ENCODE results near the gene CORO7.

Gene CORO7

DNA sequence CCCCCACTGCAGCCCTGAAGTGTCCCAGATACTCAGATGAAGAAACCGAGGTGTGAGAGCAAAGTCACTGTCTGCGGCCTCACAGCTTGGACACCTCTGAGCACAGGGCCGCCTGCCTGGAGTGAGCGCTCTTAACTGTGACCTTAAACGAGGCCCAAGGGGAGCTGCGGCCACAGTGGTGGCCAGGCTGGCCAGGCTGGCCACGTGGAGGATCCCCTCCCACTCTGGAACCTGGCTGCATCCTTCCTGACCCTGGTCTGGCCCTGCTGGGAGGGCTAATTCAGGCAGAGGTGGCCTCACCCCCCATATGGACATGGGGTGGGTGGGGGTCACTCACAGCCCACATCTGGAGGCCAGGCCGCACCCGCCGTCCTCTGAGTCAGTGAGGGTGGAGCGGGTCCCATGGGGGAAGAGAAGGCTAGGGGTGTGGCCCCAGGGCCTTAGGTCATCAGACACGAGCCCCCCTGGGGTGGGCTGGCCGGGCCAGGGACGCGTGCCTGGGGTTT, 38.2 kb downstream of the CORO7 start:
- Histone ChIP-seq H3K27ac (ENCODE audit: low read depth, low read length) (peak overlapping the region; percentile 20), H3K4me1 (ENCODE audit: insufficient read depth, low read length) (peaks cover 47% of the 10 kb centered on the region), H3K36me3 (ENCODE audit: insufficient read depth, low read length) (no peaks in the 10 kb centered on the region), H3K9ac (ENCODE audit: low read length) (no peak overlapping the region), H3K9me3 (ENCODE audit: low read length) (no peaks in the 10 kb centered on the region), H3K4me3 (ENCODE audit: low read depth in 1 of 2, low read length in 2 of 2) (no peak overlapping the region), H3K27me3 (ENCODE audit: control insufficient read depth in 1 of 2, insufficient read depth in 2 of 2, low read length in 2 of 2) (no peaks in the 10 kb centered on the region)

DNA sequence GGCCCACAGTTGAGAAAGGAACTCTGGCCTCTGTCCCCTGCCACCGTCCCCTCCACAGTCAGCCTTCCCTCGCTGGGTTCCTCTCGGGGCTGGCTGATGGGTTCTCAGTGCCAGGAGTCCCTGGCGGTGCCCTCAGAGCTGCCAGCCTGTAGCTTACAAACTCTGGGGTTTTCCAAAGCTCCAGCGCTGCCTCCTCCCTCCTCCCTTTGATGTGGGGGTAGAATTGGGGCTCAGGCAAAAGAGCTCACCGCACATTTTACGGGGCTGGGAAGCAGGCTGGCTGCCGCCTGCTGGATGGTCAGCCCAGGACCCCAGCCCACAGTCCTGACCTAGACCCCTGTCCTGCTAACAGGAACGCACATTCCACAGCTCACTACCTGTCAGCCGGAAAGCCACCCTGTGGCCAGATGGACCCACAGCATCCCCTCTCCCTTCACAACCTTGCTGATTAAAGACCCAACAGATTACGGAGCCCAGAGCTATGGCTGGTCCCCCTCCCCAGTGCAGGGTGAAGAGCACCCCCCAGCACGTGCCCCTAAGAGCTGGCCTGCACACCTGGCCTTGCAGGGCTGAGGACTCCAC, 38.7 kb downstream of the CORO7 start:
- no peak overlapping the region for H3K4me3 ChIP-seq (ENCODE audit: low read depth in 1 of 2, low read length in 2 of 2)
- no peaks in the 10 kb centered on the region for H3K27me3 ChIP-seq (ENCODE audit: control insufficient read depth in 1 of 2, insufficient read depth in 2 of 2, low read length in 2 of 2)
- no peaks in the 10 kb centered on the region for H3K9me3 ChIP-seq (ENCODE audit: low read length)
- H3K9ac ChIP-seq (ENCODE audit: low read length) = no peak overlapping the region
- peak overlapping the region; percentile 63 for H3K27ac ChIP-seq (ENCODE audit: low read depth, low read length)
- peaks cover 53% of the 10 kb centered on the region for H3K4me1 ChIP-seq (ENCODE audit: insufficient read depth, low read length)
- H3K36me3 ChIP-seq (ENCODE audit: insufficient read depth, low read length) = no peaks in the 10 kb centered on the region

DNA sequence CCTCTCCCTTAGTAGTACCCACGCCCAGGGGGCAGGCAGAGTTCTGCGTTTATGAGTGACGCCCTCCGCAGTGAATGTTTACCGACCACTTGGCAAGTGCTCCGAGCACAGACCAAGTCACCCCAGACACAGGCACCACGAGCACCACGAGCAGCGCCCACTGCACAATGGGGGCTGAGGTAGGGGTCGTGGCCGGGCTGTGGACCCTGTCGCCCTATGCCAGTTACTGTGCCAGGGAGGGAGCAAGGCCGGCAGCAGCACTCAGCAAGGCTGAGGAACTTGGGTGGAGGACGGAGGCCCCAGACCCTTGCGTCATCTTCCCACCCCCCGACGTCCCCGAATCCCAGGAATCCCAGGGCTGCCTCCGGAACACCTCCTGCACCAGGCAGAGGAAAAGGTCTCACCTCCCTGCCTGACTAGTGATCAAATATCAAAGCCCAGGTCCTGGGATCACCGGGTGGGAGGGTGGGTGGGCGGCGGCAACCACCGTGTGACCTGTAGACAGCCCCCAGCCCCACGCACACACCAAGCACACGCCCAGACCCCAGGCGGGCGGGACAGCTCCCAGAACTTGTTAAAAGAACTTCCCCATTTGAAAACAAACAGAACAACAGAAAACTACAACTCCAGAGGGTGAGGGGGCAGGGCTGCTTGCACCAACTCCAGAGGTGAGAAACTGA, 39.4 kb downstream of the CORO7 start:
- Histone ChIP-seq H3K36me3 (ENCODE audit: insufficient read depth, low read length) (no peaks in the 10 kb centered on the region), H3K9ac (ENCODE audit: low read length) (no peak overlapping the region), H3K4me1 (ENCODE audit: insufficient read depth, low read length) (peaks cover 58% of the 10 kb centered on the region), H3K27ac (ENCODE audit: low read depth, low read length) (peak overlapping the region; percentile 73), H3K9me3 (ENCODE audit: low read length) (no peaks in the 10 kb centered on the region), H3K27me3 (ENCODE audit: control insufficient read depth in 1 of 2, insufficient read depth in 2 of 2, low read length in 2 of 2) (no peaks in the 10 kb centered on the region), H3K4me3 (ENCODE audit: low read depth in 1 of 2, low read length in 2 of 2) (no peak overlapping the region)

DNA sequence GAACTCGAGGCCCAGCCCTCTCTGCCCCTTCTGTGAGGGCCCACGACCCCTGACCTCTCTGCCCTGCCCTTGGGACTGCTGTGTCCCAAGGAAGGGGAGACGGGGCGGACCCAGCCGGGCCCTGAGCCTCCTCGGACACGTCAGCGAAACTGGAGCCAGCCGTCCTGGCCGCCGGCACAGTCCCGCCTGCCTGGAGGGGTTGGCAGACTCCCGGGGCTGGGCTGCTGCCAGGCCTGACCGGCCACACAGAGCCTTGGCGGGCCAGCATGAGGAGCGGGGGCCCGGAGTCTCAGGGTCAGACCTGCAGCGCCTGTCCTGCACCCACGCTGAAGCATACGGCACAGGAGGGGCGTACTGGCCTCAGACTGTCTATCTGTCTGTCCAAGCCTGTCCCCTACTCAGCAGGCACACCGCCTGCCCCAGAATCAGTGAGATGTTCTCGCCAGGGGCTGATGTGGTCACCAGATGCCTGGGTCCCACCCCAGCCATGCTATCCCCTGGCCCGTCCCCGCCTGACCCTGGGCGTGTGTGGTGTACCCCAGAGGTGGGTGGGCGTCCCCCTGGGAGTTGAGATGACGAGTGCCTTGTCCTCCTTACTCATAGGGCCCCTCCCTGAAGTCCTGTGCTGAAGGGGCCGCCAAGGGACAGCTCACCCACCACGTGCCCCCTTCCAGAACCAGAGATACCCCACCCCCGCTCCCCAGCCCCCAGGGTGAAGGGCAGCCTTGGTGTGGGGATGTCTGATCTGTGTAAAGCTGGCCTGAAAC, 40.1 kb downstream of the CORO7 start:
- Histone ChIP-seq H3K27ac (ENCODE audit: low read depth, low read length) (peak overlapping the region; percentile 73), H3K36me3 (ENCODE audit: insufficient read depth, low read length) (no peaks in the 10 kb centered on the region), H3K9ac (ENCODE audit: low read length) (no peak overlapping the region), H3K27me3 (ENCODE audit: control insufficient read depth in 1 of 2, insufficient read depth in 2 of 2, low read length in 2 of 2) (no peaks in the 10 kb centered on the region), H3K4me1 (ENCODE audit: insufficient read depth, low read length) (peaks cover 58% of the 10 kb centered on the region), H3K9me3 (ENCODE audit: low read length) (no peaks in the 10 kb centered on the region), H3K4me3 (ENCODE audit: low read depth in 1 of 2, low read length in 2 of 2) (peak overlapping the region; percentile 7 to 41)

DNA sequence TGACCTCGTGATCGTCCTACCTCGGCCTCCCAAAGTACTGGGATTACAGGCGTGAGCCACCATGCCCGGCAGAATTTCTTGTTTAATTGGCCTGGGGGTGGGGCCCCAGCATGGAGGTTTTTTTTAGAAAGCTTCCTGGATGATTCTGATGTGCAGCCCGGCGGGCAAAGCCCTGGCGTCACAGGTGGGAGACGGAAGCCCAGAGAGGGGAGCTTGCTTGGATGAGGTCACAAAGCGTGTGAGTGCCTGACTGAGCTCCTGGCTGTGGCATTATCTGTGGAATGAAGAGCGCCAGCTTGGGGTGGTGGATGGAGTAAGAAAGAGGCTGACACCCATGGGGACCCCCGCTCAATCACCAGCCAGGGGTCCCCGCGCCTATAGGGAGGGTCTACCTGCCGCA, 40.7 kb downstream of the CORO7 start:
- Histone ChIP-seq H3K9ac (ENCODE audit: low read length) (no peak overlapping the region), H3K9me3 (ENCODE audit: low read length) (no peaks in the 10 kb centered on the region), H3K27ac (ENCODE audit: low read depth, low read length) (peak overlapping the region; percentile 73), H3K36me3 (ENCODE audit: insufficient read depth, low read length) (no peaks in the 10 kb centered on the region), H3K4me3 (ENCODE audit: low read depth in 1 of 2, low read length in 2 of 2) (peak overlapping the region in 1 of 2 donors; percentile 14), H3K27me3 (ENCODE audit: control insufficient read depth in 1 of 2, insufficient read depth in 2 of 2, low read length in 2 of 2) (no peaks in the 10 kb centered on the region), H3K4me1 (ENCODE audit: insufficient read depth, low read length) (peaks cover 63% of the 10 kb centered on the region)

DNA sequence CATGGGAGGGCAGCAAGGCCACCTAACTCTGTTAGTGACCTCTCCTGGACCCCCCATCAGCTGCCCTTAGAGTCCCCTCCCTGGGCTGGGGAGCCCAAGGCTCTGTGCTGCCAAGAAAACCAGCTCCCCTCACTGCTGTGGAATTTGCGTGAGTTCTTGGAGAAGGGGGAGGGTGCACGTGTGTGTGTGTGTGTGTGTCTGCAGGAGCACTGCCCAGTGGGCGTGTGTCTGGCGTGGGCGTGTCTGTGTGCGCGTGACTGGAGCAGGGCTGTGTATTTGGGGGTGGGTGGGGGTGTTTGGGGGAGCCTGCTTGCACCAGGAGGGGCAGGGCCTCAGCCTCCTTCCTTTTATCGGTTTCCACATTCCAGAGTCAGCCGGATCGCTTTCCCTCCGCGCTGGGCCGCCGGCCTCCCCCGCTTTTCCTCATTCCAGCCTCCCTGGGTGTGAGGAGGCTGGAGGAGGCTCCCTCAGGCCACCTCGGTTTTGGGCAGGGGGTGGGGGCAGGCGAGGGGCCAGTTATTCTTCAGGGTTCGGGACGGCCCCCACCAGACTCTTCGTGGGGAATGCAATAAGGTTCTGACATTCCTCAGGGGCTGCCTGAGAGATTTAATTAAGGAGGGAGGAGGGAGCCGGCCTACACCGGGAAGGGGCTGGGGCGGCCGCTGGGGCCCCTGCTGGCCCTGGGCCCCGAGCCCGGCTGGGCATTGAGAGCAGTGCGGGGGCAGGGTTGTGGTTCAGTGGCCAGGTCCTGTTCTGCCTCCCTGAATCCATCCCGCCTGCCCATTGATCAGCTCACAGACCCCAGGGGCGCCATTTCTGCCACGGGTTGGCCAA, 42.3 kb downstream of the CORO7 start:
- Histone ChIP-seq H3K9ac (ENCODE audit: low read length) (peak overlapping the region; percentile 59), H3K4me1 (ENCODE audit: insufficient read depth, low read length) (peaks cover 59% of the 10 kb centered on the region), H3K27ac (ENCODE audit: low read depth, low read length) (peak overlapping the region; percentile 90)

DNA sequence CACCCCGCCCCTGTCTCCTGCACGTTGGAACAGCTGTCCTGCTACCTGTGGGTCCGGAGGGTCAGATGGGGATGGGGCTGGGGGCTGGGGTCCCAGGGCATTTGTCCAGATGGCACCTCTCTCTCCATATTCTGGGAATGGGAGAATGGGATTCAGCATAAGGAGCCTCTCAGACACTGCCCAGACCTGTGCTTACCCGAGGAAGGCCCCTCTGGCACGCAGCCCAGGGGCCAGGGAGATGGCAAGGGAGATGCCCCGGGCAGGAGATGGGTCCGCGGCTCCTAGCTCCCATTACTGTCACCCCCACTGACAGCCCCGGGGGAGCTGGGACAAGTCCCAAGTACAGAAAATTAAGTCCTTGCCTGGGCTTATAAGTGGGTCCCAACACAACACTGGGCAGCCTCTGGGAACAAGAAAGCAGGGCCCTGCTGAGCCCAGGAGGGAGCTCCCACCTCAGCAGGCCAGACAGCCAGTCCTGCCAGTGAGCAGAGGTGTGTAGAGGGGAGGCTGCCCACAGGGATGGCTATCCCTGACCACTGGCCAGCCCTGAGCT, 43.0 kb downstream of the CORO7 start:
- Histone ChIP-seq H3K9me3 (ENCODE audit: low read length) (no peaks in the 10 kb centered on the region), H3K36me3 (ENCODE audit: insufficient read depth, low read length) (no peaks in the 10 kb centered on the region)

More for the DNA sequence above, 42.3 kb downstream of the CORO7 start:
- H3K36me3 ChIP-seq (ENCODE audit: insufficient read depth, low read length) = no peaks in the 10 kb centered on the region
- H3K4me3 ChIP-seq (ENCODE audit: low read depth in 1 of 2, low read length in 2 of 2) = peak overlapping the region; percentile 21 to 62
- H3K27me3 ChIP-seq (ENCODE audit: control insufficient read depth in 1 of 2, insufficient read depth in 2 of 2, low read length in 2 of 2) = no peaks in the 10 kb centered on the region
- H3K9me3 ChIP-seq (ENCODE audit: low read length) = no peaks in the 10 kb centered on the region

DNA sequence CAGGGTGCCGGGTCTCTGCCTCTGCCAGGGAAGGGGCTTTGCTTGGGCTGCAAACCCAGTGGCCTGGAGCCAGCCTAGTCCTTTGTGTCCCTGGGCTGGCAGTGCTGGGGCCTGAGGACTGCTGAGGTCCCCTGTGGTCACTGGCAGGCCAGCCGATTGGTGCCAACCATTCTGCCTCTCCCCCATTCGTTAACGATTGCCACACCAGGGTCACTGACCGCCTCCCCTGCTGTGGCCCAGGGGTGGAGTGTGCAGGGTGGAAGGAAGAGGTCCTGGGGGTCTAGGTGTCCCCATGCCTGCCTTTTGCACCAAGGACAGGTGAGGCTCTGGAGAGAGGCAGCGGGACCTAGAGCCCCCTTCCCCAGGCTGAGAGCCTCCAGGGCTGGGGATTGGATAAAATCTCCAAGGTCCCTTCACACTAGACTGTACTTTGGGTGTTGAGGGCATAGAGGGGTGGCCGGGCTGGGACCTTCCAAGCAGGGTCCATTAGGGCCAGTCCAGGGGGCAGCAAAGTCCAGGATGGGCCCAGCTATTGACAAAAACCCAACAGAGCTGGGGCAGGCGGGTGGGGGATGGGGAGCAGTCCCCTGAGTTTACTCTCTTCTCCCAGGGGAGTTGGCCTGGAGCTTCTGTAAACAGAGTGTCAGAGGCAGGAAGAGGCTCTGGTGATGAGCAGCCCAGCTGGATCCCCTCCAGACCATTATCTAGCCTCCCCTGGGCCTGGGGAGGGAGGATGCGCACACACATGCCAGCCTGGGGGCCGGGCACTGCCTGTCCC, 43.6 kb downstream of the CORO7 start:
- Histone ChIP-seq H3K36me3 (ENCODE audit: insufficient read depth, low read length) (no peaks in the 10 kb centered on the region), H3K4me1 (ENCODE audit: insufficient read depth, low read length) (peaks cover 58% of the 10 kb centered on the region), H3K9ac (ENCODE audit: low read length) (peak overlapping the region; percentile 38), H3K9me3 (ENCODE audit: low read length) (no peaks in the 10 kb centered on the region), H3K4me3 (ENCODE audit: low read depth in 1 of 2, low read length in 2 of 2) (peak overlapping the region; percentile 40 to 62), H3K27ac (ENCODE audit: low read depth, low read length) (peak overlapping the region; percentile 90), H3K27me3 (ENCODE audit: control insufficient read depth in 1 of 2, insufficient read depth in 2 of 2, low read length in 2 of 2) (no peaks in the 10 kb centered on the region)

More for the DNA sequence above, 43.0 kb downstream of the CORO7 start:
- peak overlapping the region; percentile 59 for H3K9ac ChIP-seq (ENCODE audit: low read length)
- H3K27me3 ChIP-seq (ENCODE audit: control insufficient read depth in 1 of 2, insufficient read depth in 2 of 2, low read length in 2 of 2) = no peaks in the 10 kb centered on the region
- H3K4me1 ChIP-seq (ENCODE audit: insufficient read depth, low read length) = peaks cover 59% of the 10 kb centered on the region
- H3K27ac ChIP-seq (ENCODE audit: low read depth, low read length) = peak overlapping the region; percentile 90
- peak overlapping the region; percentile 21 to 62 for H3K4me3 ChIP-seq (ENCODE audit: low read depth in 1 of 2, low read length in 2 of 2)

DNA sequence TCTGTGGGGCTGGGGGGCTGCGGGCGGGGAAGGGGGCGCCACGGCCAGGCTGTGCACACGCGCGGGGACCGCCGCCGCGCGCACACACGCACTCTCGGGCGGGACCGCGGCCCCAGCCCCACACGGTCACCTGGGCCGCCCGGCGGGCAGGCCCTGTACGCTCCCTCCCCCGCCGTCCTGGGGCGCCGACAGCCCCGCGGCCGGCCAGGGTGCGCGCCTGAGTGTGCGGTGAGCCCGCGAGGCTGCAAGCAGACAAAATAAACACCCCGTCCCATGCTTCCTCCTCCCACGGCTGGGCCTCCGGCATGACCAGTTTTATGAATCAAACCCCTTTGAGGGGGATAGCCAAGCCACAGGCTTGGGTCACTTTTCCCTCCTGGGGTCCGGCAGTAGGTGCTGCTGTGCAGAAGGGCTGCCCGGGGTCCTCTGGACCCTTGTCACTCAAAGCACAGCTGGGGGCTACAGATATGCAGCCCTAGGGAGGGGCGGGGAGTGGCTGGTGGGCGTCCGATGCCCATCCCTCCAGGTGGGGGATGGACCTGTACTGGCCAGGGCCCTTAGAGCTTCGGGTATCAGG, 44.3 kb downstream of the CORO7 start:
- H3K36me3 ChIP-seq (ENCODE audit: insufficient read depth, low read length) = no peaks in the 10 kb centered on the region
- H3K4me3 ChIP-seq (ENCODE audit: low read depth in 1 of 2, low read length in 2 of 2) = peak overlapping the region; percentile 40 to 62
- H3K27me3 ChIP-seq (ENCODE audit: control insufficient read depth in 1 of 2, insufficient read depth in 2 of 2, low read length in 2 of 2) = no peaks in the 10 kb centered on the region
- peak overlapping the region; percentile 90 for H3K27ac ChIP-seq (ENCODE audit: low read depth, low read length)
- H3K9me3 ChIP-seq (ENCODE audit: low read length) = no peaks in the 10 kb centered on the region
- H3K9ac ChIP-seq (ENCODE audit: low read length) = peak overlapping the region; percentile 38
- peaks cover 53% of the 10 kb centered on the region for H3K4me1 ChIP-seq (ENCODE audit: insufficient read depth, low read length)
